HFF-Myc (cell line): ENCODE data around the gene ADAMTS12.
"Not testable (repeated sequence)": the region's sequence is repeated elsewhere in the genome, so short reads cannot be mapped to it uniquely, and the experiment has no call there.

Experiments used
- DNase-seq: peaks from one replicate; pipeline ENCODE4 v3.0.0-alpha.2; 2011; ENCODE audit warnings: low read depth; ENCODE audit errors: extremely low read depth
- H3K4me3 ChIP-seq: replicated peaks from 2 replicates; pipeline ENCODE4 v1.5.1; 2011; ENCODE audit warnings: low read depth, mild to moderate bottlenecking, control low read depth, low read length
- CTCF ChIP-seq: IDR thresholded peaks from 2 replicates; pipeline ENCODE4 v1.5.1; 2012; ENCODE audit warnings: mild to moderate bottlenecking, low read depth, low read length, control low read depth; ENCODE audit errors: missing control alignments

The ADAMTS12 gene

DNA sequence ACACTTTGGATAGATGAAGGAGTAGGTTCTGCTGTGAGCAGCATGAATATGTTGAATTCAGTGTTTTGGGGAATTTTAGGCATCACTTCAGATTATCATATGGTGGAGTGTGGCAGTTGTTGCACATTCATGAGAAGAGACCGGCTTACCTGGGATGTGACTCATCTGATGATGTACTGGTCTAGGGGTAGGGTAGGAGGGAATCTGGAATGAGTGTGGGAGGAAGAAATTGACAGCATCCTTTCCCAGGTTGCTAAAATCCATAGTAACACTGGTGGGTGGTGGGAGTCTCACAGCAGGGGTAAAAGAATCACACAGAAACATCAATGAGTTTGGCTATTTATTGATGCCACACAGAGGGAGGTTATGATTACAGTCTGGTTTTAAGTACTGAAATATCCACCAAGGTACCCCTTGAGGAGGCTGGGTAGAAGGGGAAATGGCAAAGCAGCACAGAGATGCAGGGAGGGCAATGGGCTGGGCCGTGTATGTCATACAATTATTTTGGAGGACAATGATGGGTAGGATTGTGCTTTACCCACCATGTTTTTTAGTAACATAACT is 368.5 kb downstream of the ADAMTS12 start:
- no peak for TF ChIP-seq CTCF
- DNase-seq = no peak
- no peak overlapping the region for H3K4me3 ChIP-seq

DNA sequence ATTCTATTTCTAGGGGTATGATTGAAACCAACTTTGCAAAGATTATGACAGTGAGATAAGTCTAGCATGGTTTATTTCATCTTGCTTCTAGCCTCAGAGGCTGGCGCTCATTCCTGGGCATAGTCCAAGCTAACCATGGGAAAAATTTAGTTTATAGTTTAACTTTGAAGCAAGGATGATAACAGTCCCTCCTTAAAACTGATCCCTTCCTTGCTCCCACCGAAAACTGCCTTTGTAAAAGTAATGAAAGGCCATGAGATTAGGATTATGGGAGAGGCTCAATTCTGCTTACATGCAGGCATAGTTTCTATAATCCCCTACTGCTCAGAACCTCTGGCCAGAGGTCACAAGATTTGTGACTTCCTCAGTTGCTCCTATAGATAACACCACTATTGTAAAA is 375.4 kb downstream of the ADAMTS12 start:
- H3K4me3 ChIP-seq = no peak overlapping the region
- no peak for DNase-seq
- no peak for TF ChIP-seq CTCF

DNA sequence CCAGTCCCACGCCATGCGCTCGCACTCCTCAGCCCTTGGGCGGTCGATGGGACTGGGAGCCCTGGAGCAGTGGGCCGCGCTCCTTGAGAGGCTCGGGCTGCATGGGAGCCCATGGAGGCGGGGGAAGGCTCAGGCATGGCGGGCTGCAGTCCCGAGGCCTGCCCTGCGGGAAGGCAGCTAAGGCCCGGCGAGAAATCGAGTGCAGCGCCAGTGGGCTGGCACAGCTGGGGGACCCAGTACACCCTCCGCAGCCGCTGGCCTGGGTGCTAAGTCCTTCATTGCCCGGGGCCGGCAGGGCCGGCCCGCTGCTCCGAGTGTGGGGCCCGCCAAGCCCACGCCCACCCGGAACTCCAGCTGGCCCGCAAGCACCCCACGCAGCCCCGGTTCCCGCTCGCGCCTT is 376.4 kb downstream of the ADAMTS12 start:
- DNase-seq, H3K4me3 ChIP-seq: not testable (repeated sequence)

DNA sequence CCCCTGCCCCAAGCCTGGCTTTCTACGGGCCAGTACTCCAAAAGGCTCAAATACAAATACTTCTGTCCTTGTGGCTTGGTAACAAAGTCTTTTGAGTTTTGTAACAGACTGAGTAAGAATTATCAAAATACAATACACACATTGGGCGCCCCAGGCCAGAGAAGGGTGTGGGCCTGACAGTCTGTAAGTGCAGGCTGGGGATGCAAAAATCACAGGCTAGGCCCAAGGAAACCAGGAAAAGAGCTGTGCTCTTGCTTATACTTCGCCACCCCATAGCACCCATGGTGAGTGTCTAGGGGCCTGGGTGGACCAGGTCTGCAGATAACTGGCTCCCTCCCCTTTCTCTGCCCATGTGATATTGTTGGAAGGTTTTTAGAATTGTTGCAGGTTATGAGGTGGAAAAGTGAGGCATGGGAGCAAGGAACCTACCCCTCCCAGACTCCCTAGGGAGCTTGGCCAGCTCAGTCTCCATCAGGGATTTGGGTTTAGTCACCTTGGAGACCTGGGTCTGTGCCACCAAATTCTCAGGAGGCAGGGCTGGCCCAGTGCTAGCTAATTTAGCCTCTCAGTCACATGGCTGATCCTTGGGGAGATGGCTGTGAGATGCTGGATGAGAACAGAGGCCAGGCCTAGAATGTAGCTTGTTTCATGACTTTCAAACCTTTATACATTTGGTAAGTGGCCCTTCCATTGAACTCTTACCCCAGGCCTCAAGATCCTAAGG is 378.2 kb downstream of the ADAMTS12 start:
- H3K4me3 ChIP-seq = no peak overlapping the region
- DNase-seq = no peak
- no peak for TF ChIP-seq CTCF

DNA sequence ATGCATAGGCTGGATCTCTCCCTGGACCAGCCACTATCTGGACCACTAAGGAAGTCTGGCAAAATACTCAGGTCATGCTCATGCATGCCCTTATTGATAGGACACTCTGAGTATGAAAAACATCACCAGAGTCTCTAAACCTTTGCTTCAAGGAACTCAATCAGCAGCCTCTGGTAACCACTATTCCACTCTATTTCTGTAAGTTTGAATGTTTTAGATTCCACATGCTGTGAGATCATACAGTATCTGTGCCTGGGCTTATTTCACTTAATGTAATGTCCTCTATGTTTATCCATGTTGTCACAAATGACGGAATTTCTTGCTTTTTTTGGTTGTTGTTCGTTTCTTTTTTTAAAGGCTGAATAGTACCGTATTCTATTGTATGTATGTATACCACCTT is 382.8 kb downstream of the ADAMTS12 start:
- no peak for DNase-seq
- TF ChIP-seq CTCF = no peak
- no peak overlapping the region for H3K4me3 ChIP-seq

GRCh38 chr5:33507426-33507825 is 384.4 kb downstream of the ADAMTS12 start:
- no peak for TF ChIP-seq CTCF
- H3K4me3 ChIP-seq = no peak overlapping the region
- DNase-seq = no peak

DNA sequence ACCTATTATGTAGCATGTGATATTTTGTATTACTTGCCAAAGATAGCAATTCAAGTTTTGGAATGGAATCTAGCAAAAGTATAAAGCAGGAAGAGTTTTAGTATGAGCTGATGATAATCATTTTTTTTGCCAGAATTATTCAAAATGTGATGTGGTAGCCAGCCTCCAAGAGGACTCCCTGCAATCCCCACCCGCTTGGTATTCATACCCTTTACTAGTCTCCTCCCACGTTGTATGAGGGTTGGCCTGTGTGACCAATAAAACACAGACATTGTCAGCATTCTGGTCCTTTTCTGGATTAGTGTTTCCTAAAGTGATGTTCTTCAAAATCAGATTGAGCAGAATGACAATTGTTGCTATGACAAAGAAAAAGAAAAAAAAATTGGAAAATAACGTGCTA is 387.2 kb downstream of the ADAMTS12 start:
- no peak overlapping the region for H3K4me3 ChIP-seq
- no peak for TF ChIP-seq CTCF
- DNase-seq = no peak
